HEK293 (cell line): ENCODE data around the gene ZNF775.

Experiments
- CTCF ChIP-seq: fragments of 450-650 bp; formaldehyde crosslinking; IDR thresholded peaks from 2 replicates; pipeline ENCODE4 v1.5.1; 2016; ENCODE audit warnings: missing biosample characterization, missing genetic modification characterization
- EGR2 ChIP-seq: fragments of 450-650 bp; formaldehyde crosslinking; IDR thresholded peaks from 2 replicates; pipeline ENCODE4 v1.5.1; 2016; ENCODE audit warnings: low read depth, missing biosample characterization, missing genetic modification characterization
- REPIN1 ChIP-seq: fragments of 450-650 bp; formaldehyde crosslinking; IDR thresholded peaks from 2 replicates; pipeline ENCODE4 v1.5.1; 2017; ENCODE audit warnings: missing biosample characterization, missing genetic modification characterization, low read depth
- ZBTB10 ChIP-seq: fragments of 450-650 bp; formaldehyde crosslinking; IDR thresholded peaks from 2 replicates; pipeline ENCODE4 v1.5.1; 2016; ENCODE audit warnings: missing biosample characterization, missing genetic modification characterization
- ZNF24 ChIP-seq: fragments of 450-650 bp; formaldehyde crosslinking; IDR thresholded peaks from 2 replicates; pipeline ENCODE4 v1.5.1; 2016; ENCODE audit warnings: missing biosample characterization, missing genetic modification characterization
- ZNF280C ChIP-seq: fragments of 450-650 bp; formaldehyde crosslinking; IDR thresholded peaks from 2 replicates; pipeline ENCODE4 v1.5.1; 2016; ENCODE audit warnings: missing biosample characterization, missing genetic modification characterization
- ZNF621 ChIP-seq: fragments of 450-650 bp; formaldehyde crosslinking; IDR thresholded peaks from 2 replicates; pipeline ENCODE4 v1.5.1; 2017; ENCODE audit warnings: missing biosample characterization, missing genetic modification characterization
- ZNF629 ChIP-seq: fragments of 450-650 bp; formaldehyde crosslinking; IDR thresholded peaks from 2 replicates; pipeline ENCODE4 v1.5.1; 2017; ENCODE audit warnings: missing biosample characterization, missing genetic modification characterization
- TF ChIP-seq, protein P1 (sequence below): fragments of 450-650 bp; formaldehyde crosslinking; IDR thresholded peaks from 2 replicates; pipeline ENCODE4 v1.5.1; 2017; ENCODE audit warnings: missing biosample characterization, missing genetic modification characterization
- TF ChIP-seq, protein P2 (sequence below): fragments of 450-650 bp; formaldehyde crosslinking; IDR thresholded peaks from 2 replicates; pipeline ENCODE4 v1.5.1; 2016; ENCODE audit warnings: missing biosample characterization, missing genetic modification characterization

- TF ChIP-seq CTCF (no peak), EGR2 (tag by site-specific recombination) (no peak), REPIN1 (tag by site-specific recombination) (no peak), ZNF621 (tag by site-specific recombination) (no peak), ZNF280C (tag by site-specific recombination) (no peak), ZNF629 (tag by site-specific recombination) (no peak), ZNF24 (tag by site-specific recombination) (no peak), ZBTB10 (peak; percentile 55)
- TF ChIP-seq, protein P1, sequence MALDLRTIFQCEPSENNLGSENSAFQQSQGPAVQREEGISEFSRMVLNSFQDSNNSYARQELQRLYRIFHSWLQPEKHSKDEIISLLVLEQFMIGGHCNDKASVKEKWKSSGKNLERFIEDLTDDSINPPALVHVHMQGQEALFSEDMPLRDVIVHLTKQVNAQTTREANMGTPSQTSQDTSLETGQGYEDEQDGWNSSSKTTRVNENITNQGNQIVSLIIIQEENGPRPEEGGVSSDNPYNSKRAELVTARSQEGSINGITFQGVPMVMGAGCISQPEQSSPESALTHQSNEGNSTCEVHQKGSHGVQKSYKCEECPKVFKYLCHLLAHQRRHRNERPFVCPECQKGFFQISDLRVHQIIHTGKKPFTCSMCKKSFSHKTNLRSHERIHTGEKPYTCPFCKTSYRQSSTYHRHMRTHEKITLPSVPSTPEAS (tag by site-specific recombination) = no peak
- TF ChIP-seq, protein P2, sequence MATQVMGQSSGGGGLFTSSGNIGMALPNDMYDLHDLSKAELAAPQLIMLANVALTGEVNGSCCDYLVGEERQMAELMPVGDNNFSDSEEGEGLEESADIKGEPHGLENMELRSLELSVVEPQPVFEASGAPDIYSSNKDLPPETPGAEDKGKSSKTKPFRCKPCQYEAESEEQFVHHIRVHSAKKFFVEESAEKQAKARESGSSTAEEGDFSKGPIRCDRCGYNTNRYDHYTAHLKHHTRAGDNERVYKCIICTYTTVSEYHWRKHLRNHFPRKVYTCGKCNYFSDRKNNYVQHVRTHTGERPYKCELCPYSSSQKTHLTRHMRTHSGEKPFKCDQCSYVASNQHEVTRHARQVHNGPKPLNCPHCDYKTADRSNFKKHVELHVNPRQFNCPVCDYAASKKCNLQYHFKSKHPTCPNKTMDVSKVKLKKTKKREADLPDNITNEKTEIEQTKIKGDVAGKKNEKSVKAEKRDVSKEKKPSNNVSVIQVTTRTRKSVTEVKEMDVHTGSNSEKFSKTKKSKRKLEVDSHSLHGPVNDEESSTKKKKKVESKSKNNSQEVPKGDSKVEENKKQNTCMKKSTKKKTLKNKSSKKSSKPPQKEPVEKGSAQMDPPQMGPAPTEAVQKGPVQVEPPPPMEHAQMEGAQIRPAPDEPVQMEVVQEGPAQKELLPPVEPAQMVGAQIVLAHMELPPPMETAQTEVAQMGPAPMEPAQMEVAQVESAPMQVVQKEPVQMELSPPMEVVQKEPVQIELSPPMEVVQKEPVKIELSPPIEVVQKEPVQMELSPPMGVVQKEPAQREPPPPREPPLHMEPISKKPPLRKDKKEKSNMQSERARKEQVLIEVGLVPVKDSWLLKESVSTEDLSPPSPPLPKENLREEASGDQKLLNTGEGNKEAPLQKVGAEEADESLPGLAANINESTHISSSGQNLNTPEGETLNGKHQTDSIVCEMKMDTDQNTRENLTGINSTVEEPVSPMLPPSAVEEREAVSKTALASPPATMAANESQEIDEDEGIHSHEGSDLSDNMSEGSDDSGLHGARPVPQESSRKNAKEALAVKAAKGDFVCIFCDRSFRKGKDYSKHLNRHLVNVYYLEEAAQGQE (tag by site-specific recombination) = no peak
Measured at GRCh38 chr7:150378853-150379440, at the start of gene ZNF775.
